HT-29 (cell line): Measurements from ENCODE around the gene ASS1. TPM values are rescaled to one million over a fixed set of nuclear protein-coding genes. Genes with fewer than 3 reads are reported as not detected.
"Not testable (repeated sequence)": the region's sequence is repeated elsewhere in the genome, so short reads cannot be mapped to it uniquely, and the experiment has no call there.

Source experiments
- DNase-seq: peaks from one replicate; pipeline ENCODE4 v3.0.0-alpha.2; 2015; ENCODE audit warnings: low spot score
- total RNA-seq: library from RNA; depleted of rRNA; stranded (reverse); fragments of >200 nt; shearing (Covaris generic); gene quantifications from 2 replicates; pipeline ENCODE4 v1.2.3, GENCODE V29; 2014; rRNA removed

ASS1 gene
- total RNA-seq: 32.8 and 33.5 TPM in 2 replicates

GRCh38 chr9:130444565-130445221, at the start of gene ASS1:
Gene ASS1 (plus strand): TSS chr9:130444961. CDS start chr9:130452229, 7,268 bp downstream.
- DNase-seq: peak; percentile 43

GRCh38 chr9:130395810-130396435, 48.8 kb upstream of the ASS1 start:
- no peak for DNase-seq

DNA sequence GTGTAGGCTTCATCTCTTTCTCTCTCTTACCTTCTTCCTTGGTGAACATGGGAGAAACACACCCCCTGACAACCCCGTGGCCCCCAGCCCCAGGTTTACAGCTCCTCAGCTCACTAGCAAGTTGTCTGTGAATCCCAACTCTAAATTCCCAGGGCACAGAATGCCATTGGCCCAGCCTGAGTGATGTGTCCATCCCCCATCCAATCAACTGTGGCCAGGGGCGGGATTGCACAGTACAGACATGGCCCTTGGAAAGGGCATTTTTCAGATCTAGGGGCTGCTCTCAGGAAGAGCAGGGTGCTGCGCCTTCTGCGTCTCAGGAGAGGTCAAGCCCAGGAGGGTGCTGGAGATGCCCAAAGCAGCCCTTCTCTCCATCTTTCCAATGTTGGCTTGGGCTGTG, 48.2 kb upstream of the ASS1 start:
- DNase-seq: no peak

- no peak for DNase-seq
Observed at GRCh38 chr9:130398487-130399240, 46.1 kb upstream of the ASS1 start.

DNA sequence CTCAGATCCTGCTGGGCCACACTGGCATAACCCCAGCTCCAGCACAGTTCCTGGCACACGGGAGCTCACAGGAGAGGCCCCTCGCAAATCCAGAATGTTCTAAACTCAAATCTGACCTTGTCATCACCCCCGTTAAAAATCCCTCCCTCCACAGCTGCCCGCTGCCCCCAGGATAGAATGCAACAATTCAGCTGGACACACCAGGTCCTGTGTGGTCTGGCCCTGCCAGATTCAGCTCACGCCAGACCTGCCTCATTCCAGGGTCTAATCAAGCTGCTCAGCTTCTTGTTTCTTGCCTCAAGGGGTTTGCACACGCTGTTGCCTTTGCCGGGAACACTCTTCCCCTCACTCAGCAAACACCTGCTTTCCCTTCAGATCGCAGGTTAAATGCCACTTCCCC, 45.0 kb upstream of the ASS1 start:
- no peak for DNase-seq

DNA sequence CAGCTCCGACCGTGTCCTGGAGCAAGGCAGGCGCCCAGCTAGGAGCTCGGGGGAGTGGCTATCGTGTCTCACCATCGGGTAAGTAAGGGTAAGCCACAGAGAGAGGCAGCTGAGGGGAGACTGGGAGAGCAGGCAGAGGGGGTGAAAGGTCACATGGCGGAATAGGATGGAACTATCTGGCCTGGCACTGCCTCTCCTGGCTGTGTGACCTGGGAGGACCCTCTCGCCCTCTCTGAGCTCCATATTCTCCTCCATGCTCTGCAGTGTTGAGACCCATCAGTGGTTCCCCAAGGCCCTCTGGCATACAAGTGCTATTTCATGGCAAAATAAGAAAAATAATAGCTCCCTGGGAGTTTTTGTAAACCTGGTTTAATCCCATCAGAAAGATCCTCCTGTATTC, 43.9 kb upstream of the ASS1 start:
- DNase-seq: no peak

- not testable (repeated sequence) for DNase-seq
Observed at GRCh38 chr9:130401742-130402141, 43.0 kb upstream of the ASS1 start.

DNA sequence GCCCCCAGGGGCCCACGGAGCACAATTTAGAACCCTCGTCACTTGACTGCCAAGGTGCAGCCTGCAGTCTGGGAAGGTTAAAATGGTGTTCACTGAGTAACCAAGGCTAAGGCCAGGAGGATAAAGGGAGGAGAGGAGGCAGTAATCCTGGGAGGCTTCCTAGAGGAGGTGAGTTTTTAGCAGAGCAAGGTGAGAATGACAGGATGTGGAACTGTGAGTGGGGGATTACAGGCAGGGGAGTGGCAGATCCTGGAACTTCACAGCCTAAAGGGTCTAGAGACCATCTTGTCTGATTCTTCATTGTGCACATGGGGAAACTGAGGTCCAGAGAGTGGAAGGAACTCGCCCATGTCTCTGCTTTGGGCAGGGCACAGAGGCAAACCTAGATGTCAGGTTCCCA, 42.5 kb upstream of the ASS1 start:
- no peak for DNase-seq

- DNase-seq: no peak
Observed at GRCh38 chr9:130402645-130403440, 41.9 kb upstream of the ASS1 start.

DNA sequence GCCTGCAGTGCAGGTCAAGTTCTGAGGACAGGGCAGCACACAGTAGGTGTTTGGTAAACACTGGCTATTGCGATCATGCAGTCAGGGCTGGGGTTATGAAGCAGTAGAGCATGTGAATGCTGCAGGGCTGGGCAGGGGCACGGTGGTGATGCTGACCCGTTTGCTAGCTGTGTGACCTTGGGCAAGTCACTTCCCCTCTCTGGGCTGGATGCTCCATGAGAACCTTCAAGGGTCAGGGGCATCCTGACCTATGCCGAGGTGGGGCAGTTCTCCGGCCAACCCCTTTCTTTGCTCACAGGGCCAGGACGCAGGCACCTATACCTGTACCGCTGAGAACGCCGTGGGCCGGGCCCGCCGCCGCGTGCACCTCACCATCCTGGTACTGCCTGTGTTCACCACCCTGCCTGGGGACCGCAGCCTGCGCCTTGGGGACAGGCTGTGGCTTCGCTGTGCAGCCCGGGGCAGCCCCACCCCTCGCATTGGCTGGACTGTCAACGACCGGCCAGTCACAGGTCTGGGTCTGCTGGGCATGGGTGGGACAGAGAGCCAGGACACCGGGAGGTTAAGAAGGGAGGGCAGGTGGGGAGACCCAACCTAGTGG, 39.0 kb upstream of the ASS1 start:
- DNase-seq: no peak

GRCh38 chr9:130406278-130406895, 38.4 kb upstream of the ASS1 start:
- DNase-seq: no peak

DNA sequence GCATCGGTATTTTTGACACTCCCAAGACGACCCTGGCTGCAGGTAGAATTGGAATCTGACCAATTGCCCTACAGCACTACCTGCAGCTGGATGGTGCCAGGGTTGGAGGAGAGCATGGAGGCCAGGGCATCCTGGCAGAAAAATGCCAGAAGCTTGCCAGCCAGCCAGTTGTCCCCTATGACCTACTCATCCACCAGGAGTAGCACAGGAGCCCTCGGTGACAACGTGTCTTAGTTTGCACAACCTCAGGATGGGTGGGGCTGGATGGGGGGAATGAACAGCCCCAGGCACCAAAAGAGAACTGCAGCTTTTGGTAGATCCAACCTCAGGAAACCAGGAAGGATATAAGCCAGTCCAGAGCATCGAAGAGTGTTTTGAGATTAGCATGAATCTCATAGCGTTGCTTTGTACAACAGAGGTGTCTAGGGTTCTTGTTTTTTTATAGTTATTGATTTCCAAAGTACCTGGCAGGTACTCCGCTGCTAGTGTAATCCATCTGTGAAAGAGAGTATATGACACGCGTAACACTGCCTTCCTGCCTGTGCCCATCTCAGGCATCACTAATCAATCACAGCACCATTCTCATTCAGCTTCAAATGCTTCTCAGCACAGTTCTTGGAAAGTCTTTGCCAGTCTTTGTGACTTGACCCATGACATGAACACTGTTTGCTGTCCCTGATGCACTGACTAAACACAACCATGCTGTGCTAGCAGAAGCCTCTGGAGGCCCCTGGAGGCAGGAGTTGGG, 36.7 kb upstream of the ASS1 start:
- DNase-seq: no peak

GRCh38 chr9:130408669-130409068, 36.1 kb upstream of the ASS1 start:
- no peak for DNase-seq

DNA sequence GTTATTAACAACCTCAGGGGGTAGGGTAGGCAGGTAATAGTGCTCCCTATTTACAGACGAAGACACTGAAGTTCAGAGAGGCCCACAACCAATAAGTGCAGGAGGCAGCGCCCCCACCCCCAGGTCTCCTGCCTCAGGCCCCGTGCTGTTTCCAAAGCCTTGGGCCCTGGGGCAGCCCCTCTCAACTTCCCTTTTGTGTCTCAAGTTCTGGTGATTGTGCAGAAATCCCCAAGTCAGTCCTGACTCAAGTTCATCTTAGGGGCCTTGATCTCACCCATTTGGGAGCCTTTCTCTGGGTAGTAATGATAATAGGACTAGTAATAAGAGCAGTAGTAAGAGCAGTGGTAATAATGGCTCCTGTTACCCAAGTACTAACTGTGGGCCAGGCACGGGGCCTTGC, 35.5 kb upstream of the ASS1 start:
- DNase-seq: no peak

- DNase-seq: no peak
Observed at GRCh38 chr9:130410443-130410842, 34.3 kb upstream of the ASS1 start.

GRCh38 chr9:130411566-130411915, 33.2 kb upstream of the ASS1 start:
- DNase-seq: no peak

DNA sequence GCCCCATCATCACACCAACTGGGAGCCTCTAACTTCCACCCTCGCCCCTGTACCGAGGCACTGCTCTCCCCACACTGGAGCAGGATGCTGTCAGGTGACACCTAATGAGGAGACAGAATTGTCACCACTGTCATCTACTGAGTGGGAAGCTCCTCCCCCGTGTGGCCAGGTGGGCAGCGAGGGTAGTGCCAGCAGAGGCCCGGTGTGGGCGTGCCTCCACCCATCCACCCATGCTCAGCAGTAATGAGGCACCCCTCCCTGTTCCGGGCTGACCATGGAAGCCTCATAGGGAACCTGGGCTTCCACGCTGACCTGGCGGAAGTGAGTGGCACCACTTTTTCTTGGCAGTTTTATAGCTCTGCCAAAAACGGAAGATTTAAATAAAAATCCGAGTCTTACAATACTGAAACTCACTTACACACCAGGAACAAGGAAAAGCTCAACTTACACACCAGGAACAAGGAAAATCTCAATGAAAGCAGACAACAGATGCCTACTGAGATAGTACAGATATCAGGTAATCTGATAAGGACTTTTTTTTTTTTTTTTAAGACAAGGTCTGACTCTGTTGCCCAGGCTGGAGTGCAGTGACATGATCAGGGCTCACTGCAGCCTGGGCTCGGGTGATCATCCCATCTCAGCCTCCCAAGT, 30.6 kb upstream of the ASS1 start:
- peak; percentile 12 for DNase-seq

GRCh38 chr9:130414910-130415746, 29.6 kb upstream of the ASS1 start:
- no peak for DNase-seq

- no peak for DNase-seq
Observed at GRCh38 chr9:130417602-130418001, 27.2 kb upstream of the ASS1 start.
